H9 (cell line): Measurements from ENCODE around the gene COL4A1. TPM values are rescaled to one million over a fixed set of nuclear protein-coding genes. Genes with fewer than 3 reads are reported as not detected.
A peak's percentile ranks its signal among the peaks of the same experiment; 100 is the strongest.

Source experiments
- DNase-seq: peaks from one replicate; pipeline ENCODE4 v3.0.0-alpha.2; 2017
- H2AFZ ChIP-seq: one replicate; pipeline ENCODE4 v1.6.1; 2013; ENCODE audit warnings: mild to moderate bottlenecking, low read length, control low read depth, moderate library complexity
- H2AK5ac ChIP-seq: 2 replicates; pipeline ENCODE4 v1.6.1; 2013; ENCODE audit warnings: low read length, control low read depth, mixed read lengths; ENCODE audit not compliant: insufficient read length
- H2BK120ac ChIP-seq: one replicate; pipeline ENCODE4 v1.6.1; 2013; ENCODE audit warnings: low read depth, mild to moderate bottlenecking, low read length, control low read depth, inconsistent platforms; ENCODE audit not compliant: poor library complexity, severe bottlenecking
- H2BK12ac ChIP-seq: 2 replicates; pipeline ENCODE4 v1.6.1; 2013; ENCODE audit warnings: low read length, control low read depth, mixed read lengths, low read depth; ENCODE audit not compliant: insufficient read length
- H2BK15ac ChIP-seq: 2 replicates; pipeline ENCODE4 v1.6.1; 2013; ENCODE audit warnings: low read depth, low read length, control low read depth
- H2BK20ac ChIP-seq: one replicate; pipeline ENCODE4 v1.6.1; 2013; ENCODE audit warnings: low read depth, mild to moderate bottlenecking, low read length, control low read depth, inconsistent platforms; ENCODE audit not compliant: poor library complexity, severe bottlenecking
- H2BK5ac ChIP-seq: 2 replicates; pipeline ENCODE4 v1.6.1; 2013; ENCODE audit warnings: low read length, control low read depth, mixed read lengths; ENCODE audit not compliant: insufficient read length
- H3K14ac ChIP-seq: 2 replicates; pipeline ENCODE4 v1.6.1; 2013; ENCODE audit warnings: low read length, control low read depth; ENCODE audit not compliant: insufficient read depth
- H3K18ac ChIP-seq: 2 replicates; pipeline ENCODE4 v1.6.1; 2013; ENCODE audit warnings: low read depth, mild to moderate bottlenecking, mixed read lengths, low read length, control low read depth; ENCODE audit not compliant: insufficient read length
- H3K23ac ChIP-seq: 2 replicates; pipeline ENCODE4 v1.6.1; 2013; ENCODE audit warnings: low read length, control low read depth, mixed read lengths, low read depth; ENCODE audit not compliant: insufficient read length
- H3K23me2 ChIP-seq: 2 replicates; pipeline ENCODE4 v1.6.1; 2013; ENCODE audit warnings: low read depth, mild to moderate bottlenecking, mixed read lengths, low read length, control low read depth; ENCODE audit not compliant: insufficient read length, poor library complexity, severe bottlenecking
- H3K27ac ChIP-seq: 2 replicates; pipeline ENCODE4 v1.5.1; 2013; ENCODE audit warnings: low read length, control low read depth, mixed read lengths, low read depth; ENCODE audit not compliant: insufficient read length
- H3K27me3 ChIP-seq: 2 replicates; pipeline ENCODE4 v1.6.1; 2013; ENCODE audit warnings: low read length, control low read depth, inconsistent platforms; ENCODE audit not compliant: insufficient read depth
- H3K4ac ChIP-seq: 2 replicates; pipeline ENCODE4 v1.6.1; 2013; ENCODE audit warnings: low read depth, mild to moderate bottlenecking, control low read depth, inconsistent platforms, low read length, moderate library complexity
- H3K4me1 ChIP-seq: 2 replicates; pipeline ENCODE4 v1.6.1; 2013; ENCODE audit warnings: low read length, control low read depth, inconsistent platforms; ENCODE audit not compliant: insufficient read depth
- H3K4me2 ChIP-seq: 2 replicates; pipeline ENCODE4 v1.6.1; 2013; ENCODE audit warnings: low read length, control low read depth, mixed read lengths; ENCODE audit not compliant: insufficient read length, insufficient read depth
- H3K56ac ChIP-seq: 2 replicates; pipeline ENCODE4 v1.6.1; 2013; ENCODE audit warnings: low read depth, mild to moderate bottlenecking, mixed read lengths, low read length, control low read depth; ENCODE audit not compliant: insufficient read length
- H3K79me1 ChIP-seq: 2 replicates; pipeline ENCODE4 v1.6.1; 2013; ENCODE audit warnings: low read depth, mild to moderate bottlenecking, moderate library complexity, low read length, control low read depth, inconsistent platforms; ENCODE audit not compliant: insufficient read depth, poor library complexity, severe bottlenecking
- H3K79me2 ChIP-seq: 2 replicates; pipeline ENCODE4 v1.6.1; 2013; ENCODE audit warnings: low read length, control low read depth, inconsistent platforms; ENCODE audit not compliant: insufficient read depth
- H3K9ac ChIP-seq: 2 replicates; pipeline ENCODE4 v1.6.1; 2013; ENCODE audit warnings: low read length, control low read depth, mixed read lengths; ENCODE audit not compliant: insufficient read length; ENCODE audit errors: extremely low read depth
- H3K9me3 ChIP-seq: one replicate; pipeline ENCODE4 v1.6.1; 2013; ENCODE audit warnings: low read depth, low read length, inconsistent platforms; ENCODE audit not compliant: control insufficient read depth
- H3T11ph ChIP-seq: one replicate; pipeline ENCODE4 v1.6.1; 2013; ENCODE audit warnings: mild to moderate bottlenecking, low read length, control low read depth, inconsistent platforms
- H4K20me1 ChIP-seq: one replicate; pipeline ENCODE4 v1.6.1; 2013; ENCODE audit not compliant: control insufficient read depth, insufficient read length, insufficient read depth
- H4K5ac ChIP-seq: 2 replicates; pipeline ENCODE4 v1.6.1; 2013; ENCODE audit warnings: low read depth, mild to moderate bottlenecking, mixed read lengths, low read length, control low read depth; ENCODE audit not compliant: insufficient read length
- H4K8ac ChIP-seq: replicated peaks from 2 replicates; pipeline ENCODE4 v1.6.1; 2013; ENCODE audit warnings: low read length, control low read depth, mixed read lengths, low read depth; ENCODE audit not compliant: insufficient read length
- H4K91ac ChIP-seq: 2 replicates; pipeline ENCODE4 v1.6.1; 2013; ENCODE audit warnings: low read depth, mild to moderate bottlenecking, moderate library complexity, mixed read lengths, low read length, control low read depth; ENCODE audit not compliant: insufficient read length
- H3K27ac Mint-ChIP-seq, 3 experiments: 2 replicates in 2 of 3; 3 replicates in 1 of 3; pipeline ENCODE4 v1.8.0; 2020 to 2021; ENCODE audit warnings: mixed read lengths in 3 of 3, mild to moderate bottlenecking in 1 of 3, moderate library complexity in 1 of 3
- H3K27me3 Mint-ChIP-seq: 2 replicates; pipeline ENCODE4 v1.8.0; 2021; ENCODE audit warnings: low read depth, mild to moderate bottlenecking, moderate library complexity, mixed read lengths
- H3K36me3 Mint-ChIP-seq, 3 experiments: 2 replicates in 2 of 3; 3 replicates in 1 of 3; pipeline ENCODE4 v1.8.0; 2020 to 2021; ENCODE audit warnings: low read depth in 3 of 3, mixed read lengths in 3 of 3; ENCODE audit not compliant: insufficient read depth in 1 of 3
- H3K4me1 Mint-ChIP-seq, 2 experiments: 2 replicates each; pipeline ENCODE4 v1.8.0; 2020; ENCODE audit warnings: mixed read lengths in 2 of 2
- H3K4me3 Mint-ChIP-seq, 2 experiments: 2 replicates in 1 of 2; 3 replicates in 1 of 2; pipeline ENCODE4 v1.8.0; 2020 to 2021; ENCODE audit warnings: mild to moderate bottlenecking in 2 of 2, mixed read lengths in 2 of 2, moderate library complexity in 1 of 2
- H3K9me3 Mint-ChIP-seq, 2 experiments: 2 replicates in 1 of 2; 3 replicates in 1 of 2; pipeline ENCODE4 v1.8.0; 2020; ENCODE audit warnings: mild to moderate bottlenecking in 2 of 2, mixed read lengths in 2 of 2, moderate library complexity in 1 of 2
- CTCF ChIP-seq: fragments of 200-600 bp; sonication (generic); conservative IDR thresholded peaks from 3 replicates; pipeline ENCODE4 v1.8.0; 2021; ENCODE audit warnings: antibody characterized with exemption, mild to moderate bottlenecking
- WGBS: extraction: QIAGEN DNeasy Blood & Tissue Kit; methylation state at CpG from one replicate; pipeline ENCODE4 v1.1.7; 2013; ENCODE audit warnings: missing lambda C conversion rate, low lambda C conversion rate, mixed read lengths; ENCODE audit not compliant: insufficient read length; ENCODE audit errors: extremely low coverage; 5-methylcytosine and 5-hydroxymethylcytosine counted together
- total RNA-seq: library from RNA; stranded (reverse); gene quantifications from 2 replicates; pipeline ENCODE4 v1.2.1, GENCODE V29; 2021

The COL4A1 gene
- total RNA-seq, 1 experiment from 2014 or later: 73.1 TPM

GRCh38 chr13:110341445-110342244 lies 34.7 kb upstream of the COL4A1 start:
- H2AK5ac ChIP-seq: no peak overlapping the region
- no peak overlapping the region for H3K4me2 ChIP-seq
- no peak overlapping the region for H4K8ac ChIP-seq
- no peak overlapping the region for H2BK5ac ChIP-seq
- H3K27ac ChIP-seq: no peak overlapping the region
- H4K5ac ChIP-seq: no peak overlapping the region
- H3K9me3 ChIP-seq: no peaks in the 10 kb centered on the region
- no peak overlapping the region for H3K9ac ChIP-seq
- H4K91ac ChIP-seq: no peak overlapping the region
- no peak overlapping the region for H3K4me3 Mint-ChIP-seq
- no CpG with 5 or more reads among the region's 14 CpGs for WGBS
- DNase-seq: no peak
- H3K79me2 ChIP-seq: peaks cover 2% of the 10 kb centered on the region; the same call in 1 of the 2 replicates
- no peaks in the 10 kb centered on the region for H3K23me2 ChIP-seq
- peaks cover 10% of the 10 kb centered on the region; the same call in 1 of the 2 replicates for H3K4me1 ChIP-seq
- peaks cover 48 to 51% of the 10 kb centered on the region in 2 experiments for H3K4me1 Mint-ChIP-seq
- no peak overlapping the region for H3K23ac ChIP-seq
- H2BK15ac ChIP-seq: no peak overlapping the region
- TF ChIP-seq CTCF: no peak
- peaks cover 6% of the 10 kb centered on the region for H3K79me1 ChIP-seq
- no peak overlapping the region for H2BK12ac ChIP-seq
- peak overlapping the region in 2 of 3 experiments; percentile 12 to 57; a peak in 2 of 7 replicates for H3K27ac Mint-ChIP-seq
- H3K27me3 Mint-ChIP-seq: no peaks in the 10 kb centered on the region; the same call in 1 of the 2 replicates
- H2BK20ac ChIP-seq: no peak overlapping the region
- H3K36me3 Mint-ChIP-seq: no peaks in the 10 kb centered on the region
- no peaks in the 10 kb centered on the region for H3K9me3 Mint-ChIP-seq
- no peak overlapping the region for H3K18ac ChIP-seq
- no peak overlapping the region for H2BK120ac ChIP-seq
- no peak overlapping the region for H3T11ph ChIP-seq
- H3K27me3 ChIP-seq: no peaks in the 10 kb centered on the region
- H4K20me1 ChIP-seq: no peaks in the 10 kb centered on the region
- H2AFZ ChIP-seq: no peak overlapping the region
- no peak overlapping the region for H3K4ac ChIP-seq
- no peak overlapping the region for H3K56ac ChIP-seq
- H3K14ac ChIP-seq: no peak overlapping the region
